OCI-LY1 (cell line): Measurements from ENCODE around the gene TMF1.

Experiments used
- H2AFZ ChIP-seq: fragments of 200-600 bp; sonication (generic), shearing (Covaris generic); 2 replicates; pipeline ENCODE4 v1.6.0; 2014; ENCODE audit warnings: antibody characterized with exemption, mild to moderate bottlenecking, low read length
- H3F3A ChIP-seq: fragments of 200-600 bp; sonication (generic), shearing (Covaris generic); 2 replicates; pipeline ENCODE4 v1.6.0; 2014; ENCODE audit warnings: mild to moderate bottlenecking, antibody characterized with exemption, low read length, moderate library complexity; ENCODE audit not compliant: insufficient read depth
- H3K27ac ChIP-seq: fragments of 200-600 bp; sonication (generic); 2 replicates; pipeline ENCODE4 v1.5.1; 2014; ENCODE audit warnings: low read length, mixed run types, mild to moderate bottlenecking, low read depth; ENCODE audit not compliant: poor library complexity, severe bottlenecking
- H3K27me3 ChIP-seq: fragments of 200-600 bp; sonication (generic); 2 replicates; pipeline ENCODE4 v1.6.0; 2014; ENCODE audit warnings: antibody characterized with exemption, mild to moderate bottlenecking, low read length, moderate library complexity; ENCODE audit not compliant: insufficient read depth
- H3K36me3 ChIP-seq: fragments of 200-600 bp; sonication (generic); 2 replicates; pipeline ENCODE4 v1.6.1; 2014; ENCODE audit warnings: mild to moderate bottlenecking, antibody characterized with exemption, low read length, moderate library complexity, mixed read lengths; ENCODE audit not compliant: insufficient read depth
- H3K4me1 ChIP-seq: fragments of 200-600 bp; sonication (generic); 2 replicates; pipeline ENCODE4 v1.5.1; 2014; ENCODE audit warnings: mild to moderate bottlenecking, low read length, moderate library complexity; ENCODE audit not compliant: insufficient read depth, severe bottlenecking
- H3K4me2 ChIP-seq: fragments of 200-600 bp; sonication (generic), shearing (Covaris generic); 2 replicates; pipeline ENCODE4 v1.6.1; 2014; ENCODE audit warnings: low read length
- H3K4me3 ChIP-seq: fragments of 200-600 bp; sonication (generic); 2 replicates; pipeline ENCODE4 v1.5.1; 2014; ENCODE audit warnings: low read length, low read depth, mild to moderate bottlenecking, mixed read lengths; ENCODE audit not compliant: poor library complexity, severe bottlenecking
- H3K79me2 ChIP-seq: fragments of 200-600 bp; shearing (Covaris generic); 2 replicates; pipeline ENCODE4 v1.6.1; 2016; ENCODE audit warnings: mixed run types, low read length, mixed read lengths; ENCODE audit not compliant: insufficient read depth
- H3K9ac ChIP-seq: fragments of 200-600 bp; sonication (generic), shearing (Covaris generic); 2 replicates; pipeline ENCODE4 v1.6.1; 2014; ENCODE audit warnings: mild to moderate bottlenecking, low read length, mixed read lengths
- H3K9me2 ChIP-seq: fragments of 200-600 bp; sonication (generic), shearing (Covaris generic); 2 replicates; pipeline ENCODE4 v1.6.1; 2014; ENCODE audit warnings: low read depth, mild to moderate bottlenecking, low read length, mixed read lengths
- H3K9me3 ChIP-seq: fragments of 200-600 bp; shearing (Covaris generic); 2 replicates; pipeline ENCODE4 v1.6.1; 2014; ENCODE audit warnings: low read length, mixed read lengths
- H4K20me1 ChIP-seq: fragments of 200-600 bp; sonication (generic), shearing (Covaris generic); 2 replicates; pipeline ENCODE4 v1.6.0; 2016; ENCODE audit warnings: mild to moderate bottlenecking, low read length; ENCODE audit not compliant: insufficient read depth
- EZH2 ChIP-seq: fragments of 200-600 bp; sonication (generic), shearing (Covaris generic); IDR thresholded peaks from 2 replicates; pipeline ENCODE4 v1.8.0; 2017; ENCODE audit warnings: borderline replicate concordance, mixed run types, mild to moderate bottlenecking, antibody characterized with exemption, low read length, moderate library complexity, mixed read lengths
- TF ChIP-seq, protein P1 (sequence below): fragments of 200-600 bp; sonication (generic), shearing (Covaris generic); IDR thresholded peaks from 2 replicates; pipeline ENCODE4 v1.5.1; 2017; ENCODE audit warnings: mild to moderate bottlenecking, antibody characterized with exemption, low read length, moderate library complexity, mixed read lengths

TMF1 gene

DNA sequence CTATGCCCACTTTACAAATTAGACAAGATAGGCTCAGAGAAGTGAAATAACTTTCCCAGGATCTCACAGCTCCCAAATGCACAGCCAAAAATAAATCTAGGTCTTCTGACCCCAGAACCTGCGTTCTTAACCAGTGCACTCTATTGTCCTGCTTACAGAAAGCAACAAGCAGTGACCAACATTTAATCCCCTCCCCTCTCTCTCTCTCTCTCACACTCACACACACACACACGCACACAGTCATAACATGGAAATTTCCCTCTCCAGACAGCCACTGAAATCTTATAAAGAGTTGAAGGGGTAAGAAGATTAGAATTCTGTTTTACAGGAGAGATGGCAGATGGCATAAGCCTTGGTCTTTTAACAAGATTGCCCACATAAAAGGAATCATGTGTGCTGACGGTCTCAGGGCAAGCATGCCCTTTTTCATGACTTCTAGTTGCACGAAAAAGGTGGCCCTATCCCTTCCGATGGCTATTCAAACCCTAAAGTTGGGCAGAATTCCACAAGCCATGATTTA is 68.1 kb downstream of the TMF1 start:
- no peaks in the 10 kb centered on the region for H3K9me2 ChIP-seq
- H3K79me2 ChIP-seq, result no peaks in the 10 kb centered on the region
- H3K27ac ChIP-seq, result no peak overlapping the region
- no peaks in the 10 kb centered on the region for H3K27me3 ChIP-seq
- no peak for TF ChIP-seq EZH2
- TF ChIP-seq, protein P1, sequence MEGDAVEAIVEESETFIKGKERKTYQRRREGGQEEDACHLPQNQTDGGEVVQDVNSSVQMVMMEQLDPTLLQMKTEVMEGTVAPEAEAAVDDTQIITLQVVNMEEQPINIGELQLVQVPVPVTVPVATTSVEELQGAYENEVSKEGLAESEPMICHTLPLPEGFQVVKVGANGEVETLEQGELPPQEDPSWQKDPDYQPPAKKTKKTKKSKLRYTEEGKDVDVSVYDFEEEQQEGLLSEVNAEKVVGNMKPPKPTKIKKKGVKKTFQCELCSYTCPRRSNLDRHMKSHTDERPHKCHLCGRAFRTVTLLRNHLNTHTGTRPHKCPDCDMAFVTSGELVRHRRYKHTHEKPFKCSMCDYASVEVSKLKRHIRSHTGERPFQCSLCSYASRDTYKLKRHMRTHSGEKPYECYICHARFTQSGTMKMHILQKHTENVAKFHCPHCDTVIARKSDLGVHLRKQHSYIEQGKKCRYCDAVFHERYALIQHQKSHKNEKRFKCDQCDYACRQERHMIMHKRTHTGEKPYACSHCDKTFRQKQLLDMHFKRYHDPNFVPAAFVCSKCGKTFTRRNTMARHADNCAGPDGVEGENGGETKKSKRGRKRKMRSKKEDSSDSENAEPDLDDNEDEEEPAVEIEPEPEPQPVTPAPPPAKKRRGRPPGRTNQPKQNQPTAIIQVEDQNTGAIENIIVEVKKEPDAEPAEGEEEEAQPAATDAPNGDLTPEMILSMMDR, result no peak
- no peaks in the 10 kb centered on the region for H4K20me1 ChIP-seq
- H3K4me2 ChIP-seq, result no peak overlapping the region
- no peaks in the 10 kb centered on the region for H3K9me3 ChIP-seq
- no peak overlapping the region for H3K9ac ChIP-seq
- peaks cover 71% of the 10 kb centered on the region for H3K36me3 ChIP-seq
- no peak overlapping the region for H3K4me3 ChIP-seq
- no peaks in the 10 kb centered on the region for H3F3A ChIP-seq
- H2AFZ ChIP-seq, result no peak overlapping the region
- no peaks in the 10 kb centered on the region for H3K4me1 ChIP-seq

GRCh38 chr3:68977486-68978167 is 74.5 kb downstream of the TMF1 start:
- Histone ChIP-seq H3F3A (no peaks in the 10 kb centered on the region), H3K4me2 (no peak overlapping the region), H3K36me3 (peaks cover 54% of the 10 kb centered on the region), H2AFZ (no peak overlapping the region), H3K27me3 (no peaks in the 10 kb centered on the region), H3K79me2 (no peaks in the 10 kb centered on the region), H3K4me1 (no peaks in the 10 kb centered on the region), H3K4me3 (no peak overlapping the region), H3K9ac (no peak overlapping the region), H3K27ac (no peak overlapping the region), H3K9me2 (no peaks in the 10 kb centered on the region), H4K20me1 (no peaks in the 10 kb centered on the region), H3K9me3 (no peaks in the 10 kb centered on the region)
- TF ChIP-seq, protein P1, result no peak
- TF ChIP-seq EZH2, result no peak

GRCh38 chr3:68974711-68975110 is 77.4 kb downstream of the TMF1 start:
- Histone ChIP-seq H3K9ac (no peak overlapping the region), H3K79me2 (no peaks in the 10 kb centered on the region), H3K9me2 (no peaks in the 10 kb centered on the region), H3K4me3 (no peak overlapping the region), H3F3A (no peaks in the 10 kb centered on the region), H3K27me3 (no peaks in the 10 kb centered on the region), H3K36me3 (peaks cover 32% of the 10 kb centered on the region), H3K9me3 (no peaks in the 10 kb centered on the region), H4K20me1 (no peaks in the 10 kb centered on the region), H3K27ac (no peak overlapping the region), H3K4me2 (no peak overlapping the region), H2AFZ (no peak overlapping the region), H3K4me1 (no peaks in the 10 kb centered on the region)
- TF ChIP-seq EZH2, result no peak
- TF ChIP-seq, protein P1, result no peak
